CD14-positive monocyte (primary cell): ENCODE results near the gene PARVB. TPM values are rescaled to one million over a fixed set of nuclear protein-coding genes. Genes with fewer than 3 reads are reported as not detected.
A peak's percentile ranks its signal among the peaks of the same experiment; 100 is the strongest.

Experiments
- DNase-seq, 3 donors: peaks; one replicate each; pipeline ENCODE4 v3.0.0-alpha.2; 2011 to 2022
- H2AFZ ChIP-seq: 2 replicates; pipeline ENCODE4 v1.6.0; 2012; ENCODE audit warnings: mild to moderate bottlenecking, low read depth, low read length, inconsistent platforms; ENCODE audit not compliant: insufficient read depth, poor library complexity, severe bottlenecking
- H3K27ac ChIP-seq, 2 donors: 1 replicate in 1 of 2; 2 replicates in 1 of 2; pipeline ENCODE4 v1.5.1; 2012 to 2013; ENCODE audit warnings: low read length in 2 of 2, control low read depth in 1 of 2, inconsistent platforms in 1 of 2, low read depth in 1 of 2, mild to moderate bottlenecking in 1 of 2
- H3K27me3 ChIP-seq, 2 donors: one replicate each; pipeline versions ENCODE4 v1.6.0 to v1.6.1; 2011 to 2013; ENCODE audit warnings: low read length in 2 of 2; ENCODE audit not compliant: control insufficient read depth in 2 of 2, insufficient read depth in 2 of 2
- H3K36me3 ChIP-seq, 2 donors: replicated peaks in 1 of 2; 1 replicate in 1 of 2; 2 replicates in 1 of 2; pipeline versions ENCODE4 v1.5.1 to v1.6.1; 2012 to 2013; ENCODE audit warnings: low read length in 2 of 2, control low read depth in 1 of 2, inconsistent platforms in 1 of 2, mild to moderate bottlenecking in 1 of 2; ENCODE audit not compliant: insufficient read depth in 2 of 2, control insufficient read depth in 1 of 2
- H3K4me1 ChIP-seq, 2 donors: 1 replicate in 1 of 2; 2 replicates in 1 of 2; pipeline versions ENCODE4 v1.5.1 to v1.6.1; 2012 to 2013; ENCODE audit warnings: low read length in 2 of 2, control low read depth in 1 of 2, inconsistent platforms in 1 of 2, mild to moderate bottlenecking in 1 of 2, moderate library complexity in 1 of 2; ENCODE audit not compliant: insufficient read depth in 2 of 2, control insufficient read depth in 1 of 2
- H3K4me2 ChIP-seq: replicated peaks from 2 replicates; pipeline ENCODE3; 2012; ENCODE audit warnings: low read length, moderate library complexity, mild to moderate bottlenecking; ENCODE audit not compliant: poor library complexity, severe bottlenecking; ENCODE audit errors: extremely low read depth
- H3K4me3 ChIP-seq, 3 experiments: fragments of 200-600 bp in 1 of 3; sonication (generic) in 1 of 3; replicated peaks in 1 of 3; 1 replicate in 2 of 3; 2 replicates in 1 of 3; pipeline ENCODE4 v1.5.1; 2011 to 2013; ENCODE audit warnings: low read length in 3 of 3, mild to moderate bottlenecking in 3 of 3, control low read depth in 2 of 3, low read depth in 2 of 3, inconsistent platforms in 1 of 3, moderate library complexity in 1 of 3
- H3K79me2 ChIP-seq: 2 replicates; pipeline ENCODE4 v1.6.0; 2012; ENCODE audit warnings: mild to moderate bottlenecking, control low read depth, inconsistent platforms, low read length, moderate library complexity; ENCODE audit not compliant: insufficient read depth
- H3K9ac ChIP-seq: 2 replicates; pipeline ENCODE4 v1.6.0; 2017; ENCODE audit warnings: low read length, mild to moderate bottlenecking; ENCODE audit not compliant: insufficient read depth, poor library complexity, severe bottlenecking
- H3K9me3 ChIP-seq, 2 donors: replicated peaks in 1 of 2; 1 replicate in 1 of 2; 2 replicates in 1 of 2; pipeline versions ENCODE4 v1.5.1 to v1.6.1; 2012 to 2013; ENCODE audit warnings: low read length in 2 of 2, control low read depth in 1 of 2; ENCODE audit not compliant: control insufficient read depth in 1 of 2, insufficient read depth in 1 of 2
- H4K20me1 ChIP-seq: 2 replicates; pipeline ENCODE4 v1.6.0; 2012; ENCODE audit warnings: mild to moderate bottlenecking, low read length, control low read depth, moderate library complexity; ENCODE audit not compliant: insufficient read depth
- H3K27ac Mint-ChIP-seq, 7 donors: one replicate each; pipeline ENCODE4 v1.8.0; 2020; ENCODE audit warnings: mild to moderate bottlenecking in 7 of 7, mixed read lengths in 7 of 7, moderate library complexity in 6 of 7, inconsistent platforms in 2 of 7
- H3K27me3 Mint-ChIP-seq, 3 donors: one replicate each; pipeline ENCODE4 v1.8.0; 2021 to 2022; ENCODE audit warnings: low read depth in 3 of 3, mild to moderate bottlenecking in 3 of 3, mixed read lengths in 3 of 3, moderate library complexity in 3 of 3, inconsistent platforms in 1 of 3
- H3K36me3 Mint-ChIP-seq, 2 donors: one replicate each; pipeline ENCODE4 v1.8.0; 2020; ENCODE audit warnings: mixed read lengths in 2 of 2, inconsistent platforms in 1 of 2, mild to moderate bottlenecking in 1 of 2
- H3K4me1 Mint-ChIP-seq: one replicate; pipeline ENCODE4 v1.8.0; 2020; ENCODE audit warnings: mild to moderate bottlenecking, mixed read lengths
- H3K4me3 Mint-ChIP-seq, 2 donors: one replicate each; pipeline ENCODE4 v1.8.0; 2020; ENCODE audit warnings: mild to moderate bottlenecking in 2 of 2, mixed read lengths in 2 of 2, moderate library complexity in 1 of 2
- H3K9me3 Mint-ChIP-seq, 7 donors: one replicate each; pipeline ENCODE4 v1.8.0; 2020 to 2022; ENCODE audit warnings: mixed read lengths in 7 of 7, mild to moderate bottlenecking in 6 of 7, moderate library complexity in 6 of 7, inconsistent platforms in 2 of 7
- CTCF ChIP-seq: fragments of 200-600 bp; IDR thresholded peaks from one replicate; pipeline ENCODE4 v1.8.0; 2022; ENCODE audit warnings: antibody characterized with exemption, mild to moderate bottlenecking
- WGBS: methylation state at CpG from one replicate; pipeline ENCODE4 v1.1.5; 2013; ENCODE audit warnings: missing lambda C conversion rate; ENCODE audit not compliant: insufficient coverage; 5-methylcytosine and 5-hydroxymethylcytosine counted together
- intact Hi-C, 2 donors: fragments of 100-400 bp; cut with micrococcal nuclease; formaldehyde crosslinking; loops; one replicate each; pipeline versions ENCODE4 v1.15.0 to v1.15.1; 2023
- polyA plus RNA-seq, 3 donors: library from polyadenylated mRNA; depleted of rRNA in 1 of 3; unstranded in 2 of 3; stranded (reverse) in 1 of 3; fragments of 300-500 nt in 2 of 3; fragments of >200 nt in 1 of 3; fragmentation: Illumina TruSeq in 2 of 3; gene quantifications; 1 replicate in 2 of 3; 2 replicates in 1 of 3; pipeline ENCODE4 v1.2.3, GENCODE V29; 2012 to 2021

PARVB gene
- polyA plus RNA-seq, 3 donors = 13.4 to 38.5 (median 17.9) TPM

DNA sequence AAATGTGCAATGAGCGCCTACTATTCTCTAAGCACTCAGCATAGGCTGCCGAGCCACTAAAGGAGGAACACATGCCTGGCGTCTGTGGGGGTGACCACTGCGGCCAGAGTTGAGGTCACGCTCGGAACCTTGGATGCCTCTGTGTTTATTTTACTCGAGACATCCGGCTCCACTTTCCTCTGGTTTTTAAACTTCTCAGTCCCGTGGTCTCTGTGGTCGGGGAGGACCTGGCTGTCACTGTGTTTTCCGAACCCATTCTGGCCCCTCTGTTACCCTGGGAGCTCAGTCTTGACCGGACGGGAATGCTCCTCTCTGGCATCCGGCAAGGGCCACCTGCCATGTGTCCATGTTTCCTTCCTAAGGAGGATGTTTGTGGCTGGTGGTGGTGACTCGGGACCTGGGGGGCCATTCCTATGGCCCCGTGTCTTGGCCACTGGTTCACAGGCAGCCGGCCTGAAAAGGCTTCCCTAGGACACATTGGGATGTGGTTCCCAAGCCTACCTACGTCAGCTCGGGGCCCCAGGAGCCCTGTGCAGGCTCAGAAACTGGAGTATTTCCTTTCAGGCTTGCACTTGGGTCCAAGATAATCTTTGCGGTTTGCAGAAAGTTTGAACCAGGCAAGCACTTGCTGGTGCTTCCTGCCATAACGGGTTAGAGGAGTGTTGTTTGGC is 109.9 kb downstream of the PARVB start:
- H3K27ac ChIP-seq = no peak overlapping the region
- H3K9ac ChIP-seq = peak overlapping the region; percentile 4
- peaks cover 16 to 29% (median 21%) of the 10 kb centered on the region in 7 donors for H3K9me3 Mint-ChIP-seq
- no peak overlapping the region for H2AFZ ChIP-seq
- peaks cover 13% of the 10 kb centered on the region for H3K4me1 Mint-ChIP-seq
- no peaks in the 10 kb centered on the region for H3K79me2 ChIP-seq
- H3K36me3 ChIP-seq = peaks cover 62 to 78% of the 10 kb centered on the region in 2 donors
- 27% methylated on average over 18 of the region's 21 CpGs for WGBS
- no peak overlapping the region for H3K4me3 Mint-ChIP-seq
- H3K9me3 ChIP-seq = peaks cover 22 to 23% of the 10 kb centered on the region in 2 donors
- H3K4me3 ChIP-seq = no peak overlapping the region
- no peak for TF ChIP-seq CTCF
- peaks cover 1 to 3% of the 10 kb centered on the region in 2 donors for H3K4me1 ChIP-seq
- no peak overlapping the region for H3K4me2 ChIP-seq
- no peak for DNase-seq
- no peaks in the 10 kb centered on the region for H3K27me3 ChIP-seq
- H3K27me3 Mint-ChIP-seq = peaks cover 0 to 5% (median 2%) of the 10 kb centered on the region in 3 donors
- intact Hi-C loops = no loop called here
- no peaks in the 10 kb centered on the region for H4K20me1 ChIP-seq
- peaks cover 77% of the 10 kb centered on the region in 2 donors for H3K36me3 Mint-ChIP-seq
- H3K27ac Mint-ChIP-seq = peak overlapping the region in 2 of 7 donors; percentile 15 to 23

DNA sequence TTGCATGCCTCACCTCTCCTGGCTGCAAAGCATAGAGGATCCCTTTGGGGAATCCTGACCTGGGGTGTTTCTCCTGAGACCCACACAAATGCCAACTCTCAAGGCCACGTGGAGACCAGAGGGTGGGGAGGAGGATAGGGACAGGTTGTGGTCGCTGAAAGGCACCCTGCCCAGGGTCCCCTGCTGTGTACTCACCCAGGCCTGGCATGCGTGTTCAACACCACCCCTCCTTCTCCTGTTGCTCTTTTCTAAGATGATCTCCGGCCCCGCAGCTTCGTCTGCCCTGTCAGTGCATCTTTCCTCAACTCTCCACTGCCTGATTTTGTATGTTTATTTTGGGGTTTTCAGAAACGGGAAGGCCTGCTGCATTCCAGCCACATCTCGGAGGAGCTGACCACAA is 112.0 kb downstream of the PARVB start:
- H3K4me1 Mint-ChIP-seq = peaks cover 5% of the 10 kb centered on the region
- H3K4me2 ChIP-seq = no peak overlapping the region
- no peak overlapping the region for H2AFZ ChIP-seq
- WGBS = 98% methylated on average over 4 of the region's 8 CpGs
- H3K27me3 Mint-ChIP-seq = peaks cover 0 to 3% (median 2%) of the 10 kb centered on the region in 3 donors
- H4K20me1 ChIP-seq = no peaks in the 10 kb centered on the region
- peaks cover 62 to 89% of the 10 kb centered on the region in 2 donors for H3K36me3 ChIP-seq
- no peaks in the 10 kb centered on the region for H3K79me2 ChIP-seq
- H3K9me3 ChIP-seq = peaks cover 22 to 23% of the 10 kb centered on the region in 2 donors
- peaks cover 16 to 29% (median 21%) of the 10 kb centered on the region in 7 donors for H3K9me3 Mint-ChIP-seq
- H3K4me1 ChIP-seq = no peaks in the 10 kb centered on the region
- no peak for TF ChIP-seq CTCF
- H3K27me3 ChIP-seq = no peaks in the 10 kb centered on the region
- no peak overlapping the region for H3K27ac ChIP-seq
- H3K4me3 ChIP-seq = no peak overlapping the region
- intact Hi-C loops = no loop called here
- no peak overlapping the region for H3K9ac ChIP-seq
- DNase-seq = no peak
- H3K36me3 Mint-ChIP-seq = peaks cover 84 to 86% of the 10 kb centered on the region in 2 donors
- H3K4me3 Mint-ChIP-seq = no peak overlapping the region
- peak overlapping the region in 3 of 7 donors; percentile 3 to 58 (median 58) for H3K27ac Mint-ChIP-seq
